Parathyroid adenoma (tissue), 2 donors: ENCODE measurements around the gene MLXIP.

Source experiments
- H2AFZ ChIP-seq: fragments of 300-600 bp; sonication (generic); one replicate; pipeline ENCODE4 v1.7.0; 2017; ENCODE audit warnings: antibody characterized with exemption, mild to moderate bottlenecking
- H3K27ac ChIP-seq: fragments of 300-600 bp; sonication (generic); one replicate; pipeline ENCODE4 v1.7.0; 2017
- H3K27me3 ChIP-seq: fragments of 300-600 bp; sonication (generic); one replicate; pipeline ENCODE4 v1.7.0; 2017; ENCODE audit warnings: low read length; ENCODE audit not compliant: control insufficient read depth, insufficient read depth
- H3K36me3 ChIP-seq: fragments of 300-600 bp; sonication (generic); one replicate; pipeline ENCODE4 v1.7.0; 2017; ENCODE audit warnings: low read length; ENCODE audit not compliant: control insufficient read depth, insufficient read depth
- H3K4me1 ChIP-seq: fragments of 300-600 bp; sonication (generic); one replicate; pipeline ENCODE4 v1.7.0; 2017; ENCODE audit warnings: control low read depth
- H3K4me2 ChIP-seq: fragments of 300-600 bp; sonication (generic); one replicate; pipeline ENCODE4 v1.7.0; 2017; ENCODE audit warnings: low read length
- H3K4me3 ChIP-seq: fragments of 300-600 bp; sonication (generic); one replicate; pipeline ENCODE4 v1.7.0; 2017; ENCODE audit warnings: low read depth, low read length
- H3K79me2 ChIP-seq: fragments of 300-600 bp; sonication (generic); one replicate; pipeline ENCODE4 v1.7.0; 2017; ENCODE audit warnings: control low read depth
- H3K9ac ChIP-seq: fragments of 300-600 bp; sonication (generic); one replicate; pipeline ENCODE4 v1.7.0; 2017; ENCODE audit warnings: mild to moderate bottlenecking
- H3K9me3 ChIP-seq: fragments of 300-600 bp; sonication (generic); one replicate; pipeline ENCODE4 v1.7.0; 2017; ENCODE audit warnings: low read length; ENCODE audit not compliant: control insufficient read depth
- TF ChIP-seq, protein P1 (sequence below): fragments of 300-600 bp; sonication (generic); IDR thresholded peaks from one replicate; pipeline ENCODE4 v1.7.0; 2017; ENCODE audit warnings: antibody characterized with exemption, mild to moderate bottlenecking
- donor health status: primary hyperparathyroidism.

MLXIP gene

DNA sequence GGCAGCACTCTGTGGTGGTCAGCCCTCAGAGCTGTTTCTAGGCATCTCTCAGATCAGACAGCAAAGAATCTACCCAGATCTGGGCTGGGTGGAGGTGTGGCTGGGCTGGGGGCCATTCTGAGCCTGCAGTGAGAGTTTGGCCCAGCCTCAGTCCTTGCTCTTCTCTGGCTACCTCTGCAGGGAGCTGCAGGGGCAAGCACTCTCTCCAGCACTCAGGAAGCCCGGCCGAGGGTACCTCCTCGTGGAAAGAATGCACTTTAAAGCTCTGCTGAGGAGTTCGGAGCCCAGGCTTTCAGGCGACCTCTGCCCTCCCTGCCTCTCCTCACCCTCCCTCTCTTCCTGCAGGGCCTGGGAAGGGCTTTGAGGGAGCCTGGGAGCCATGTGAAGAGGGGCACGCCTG is 64.3 kb downstream of the MLXIP start:
- peaks cover 2% of the 10 kb centered on the region for H3K79me2 ChIP-seq
- H3K4me2 ChIP-seq, result no peak overlapping the region
- no peaks in the 10 kb centered on the region for H3K9me3 ChIP-seq
- H2AFZ ChIP-seq, result no peak overlapping the region
- no peak overlapping the region for H3K27ac ChIP-seq
- no peak overlapping the region for H3K4me3 ChIP-seq
- H3K9ac ChIP-seq, result no peak overlapping the region
- TF ChIP-seq, protein P1, sequence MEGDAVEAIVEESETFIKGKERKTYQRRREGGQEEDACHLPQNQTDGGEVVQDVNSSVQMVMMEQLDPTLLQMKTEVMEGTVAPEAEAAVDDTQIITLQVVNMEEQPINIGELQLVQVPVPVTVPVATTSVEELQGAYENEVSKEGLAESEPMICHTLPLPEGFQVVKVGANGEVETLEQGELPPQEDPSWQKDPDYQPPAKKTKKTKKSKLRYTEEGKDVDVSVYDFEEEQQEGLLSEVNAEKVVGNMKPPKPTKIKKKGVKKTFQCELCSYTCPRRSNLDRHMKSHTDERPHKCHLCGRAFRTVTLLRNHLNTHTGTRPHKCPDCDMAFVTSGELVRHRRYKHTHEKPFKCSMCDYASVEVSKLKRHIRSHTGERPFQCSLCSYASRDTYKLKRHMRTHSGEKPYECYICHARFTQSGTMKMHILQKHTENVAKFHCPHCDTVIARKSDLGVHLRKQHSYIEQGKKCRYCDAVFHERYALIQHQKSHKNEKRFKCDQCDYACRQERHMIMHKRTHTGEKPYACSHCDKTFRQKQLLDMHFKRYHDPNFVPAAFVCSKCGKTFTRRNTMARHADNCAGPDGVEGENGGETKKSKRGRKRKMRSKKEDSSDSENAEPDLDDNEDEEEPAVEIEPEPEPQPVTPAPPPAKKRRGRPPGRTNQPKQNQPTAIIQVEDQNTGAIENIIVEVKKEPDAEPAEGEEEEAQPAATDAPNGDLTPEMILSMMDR, result no peak
- H3K27me3 ChIP-seq, result no peaks in the 10 kb centered on the region
- peaks cover 4% of the 10 kb centered on the region for H3K4me1 ChIP-seq
- H3K36me3 ChIP-seq, result no peaks in the 10 kb centered on the region

DNA sequence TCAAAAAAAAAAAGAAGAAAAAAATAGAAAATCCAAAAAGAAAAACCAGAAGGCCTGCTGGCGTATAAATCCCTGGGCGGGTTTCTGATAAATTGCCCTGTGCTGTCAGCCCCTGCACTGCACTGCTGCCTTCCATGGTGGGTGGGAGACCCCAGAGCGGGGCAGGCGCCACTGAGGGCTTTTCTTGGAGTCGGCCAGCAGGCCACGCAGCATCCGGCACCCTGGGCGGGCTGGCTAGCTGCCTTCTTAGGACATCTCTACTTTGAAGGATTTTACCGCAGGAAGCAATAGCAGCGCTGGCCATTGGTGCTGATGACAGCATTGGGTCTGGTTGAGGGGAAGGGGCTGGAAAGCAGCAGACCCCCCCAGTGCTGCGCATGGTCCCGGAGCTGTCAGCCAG is 66.3 kb downstream of the MLXIP start:
- Histone ChIP-seq H3K79me2 (peaks cover 2% of the 10 kb centered on the region), H3K9me3 (no peaks in the 10 kb centered on the region), H3K27me3 (no peaks in the 10 kb centered on the region), H3K4me1 (no peaks in the 10 kb centered on the region), H3K4me3 (no peak overlapping the region), H2AFZ (no peak overlapping the region), H3K36me3 (no peaks in the 10 kb centered on the region), H3K27ac (no peak overlapping the region), H3K4me2 (no peak overlapping the region), H3K9ac (no peak overlapping the region)
- TF ChIP-seq, protein P1, result no peak

DNA sequence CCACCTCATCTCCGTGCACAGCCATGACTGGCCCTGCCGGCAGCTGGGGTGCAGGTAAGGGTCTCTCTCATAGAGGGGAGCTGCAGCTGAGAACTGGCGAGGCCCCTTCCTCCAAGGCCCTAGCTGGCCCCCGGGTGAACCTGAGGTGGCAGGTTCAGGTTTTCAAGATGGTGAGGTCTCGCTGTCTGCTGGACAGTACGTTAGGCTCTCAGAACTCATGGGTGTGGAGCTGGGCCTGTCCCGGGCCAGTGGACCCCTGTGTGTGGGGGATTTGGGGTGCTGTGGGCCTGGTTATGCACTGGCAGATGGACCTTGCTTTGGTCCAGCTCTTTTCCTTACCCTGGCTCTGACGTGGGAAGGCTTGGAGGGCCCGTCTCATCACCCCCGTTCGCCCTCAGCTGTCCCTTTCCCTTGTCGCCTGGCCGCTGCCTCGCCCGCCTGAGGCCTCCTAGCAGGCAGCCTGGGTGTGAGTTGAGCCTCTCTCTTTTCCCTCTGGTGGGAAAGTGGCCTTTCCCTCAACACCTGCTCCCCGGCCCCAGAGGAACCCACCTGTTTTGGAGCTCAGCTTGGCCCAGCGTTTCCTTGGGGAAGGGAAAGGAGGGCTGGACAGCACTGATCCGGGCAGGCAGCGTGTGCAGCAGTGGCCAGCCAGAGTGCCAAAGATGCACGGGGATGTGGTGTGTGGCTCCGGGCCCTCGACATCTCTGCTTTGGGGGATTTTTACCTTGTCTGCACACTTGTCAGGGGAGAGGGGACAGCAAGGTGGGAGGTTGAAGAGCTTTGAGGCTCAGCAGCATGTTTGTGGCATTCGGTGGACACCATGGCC is 67.2 kb downstream of the MLXIP start:
- TF ChIP-seq, protein P1, result no peak
- Histone ChIP-seq H3K36me3 (no peaks in the 10 kb centered on the region), H3K79me2 (peaks cover 2% of the 10 kb centered on the region), H3K9ac (no peak overlapping the region), H3K27me3 (no peaks in the 10 kb centered on the region), H3K9me3 (no peaks in the 10 kb centered on the region), H2AFZ (no peak overlapping the region), H3K27ac (no peak overlapping the region), H3K4me1 (no peaks in the 10 kb centered on the region), H3K4me3 (no peak overlapping the region), H3K4me2 (no peak overlapping the region)

DNA sequence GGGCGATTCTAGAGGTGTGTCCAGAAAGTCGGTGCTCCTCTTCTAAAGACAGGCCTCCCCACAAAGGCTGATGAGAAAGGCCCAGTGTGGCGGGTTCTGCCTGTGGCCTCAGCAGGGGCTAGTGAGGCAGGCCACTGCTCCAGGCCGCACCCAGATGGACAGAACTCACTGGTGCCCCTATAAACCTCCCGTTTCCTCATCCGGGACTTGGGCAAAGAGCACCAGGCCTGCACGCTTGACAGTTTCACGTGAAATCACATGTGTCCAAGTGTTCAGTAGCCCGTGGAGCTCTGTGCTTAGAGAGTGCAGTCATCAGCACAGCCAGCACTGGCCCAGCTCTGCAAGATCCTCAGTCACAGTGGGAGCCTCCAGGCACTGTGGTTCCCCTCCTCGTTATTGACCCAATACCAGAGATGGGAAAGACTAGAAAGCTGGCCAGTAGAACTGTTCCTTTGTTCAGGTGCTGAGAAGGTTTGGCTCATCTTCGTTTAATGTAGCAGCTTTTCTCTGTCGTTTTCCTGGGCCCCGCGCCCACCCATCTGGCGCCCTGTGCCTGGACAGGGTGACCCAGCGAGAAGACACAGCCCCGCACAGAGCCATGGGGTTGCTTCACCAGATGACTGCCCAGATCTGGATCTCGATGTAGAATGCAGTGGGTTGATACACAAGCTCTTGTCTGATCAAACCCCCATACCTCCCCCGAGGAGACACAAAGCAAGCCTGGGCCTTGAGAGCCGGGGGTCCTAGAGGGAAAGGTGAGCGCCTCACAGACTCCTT is 69.1 kb downstream of the MLXIP start:
- Histone ChIP-seq H2AFZ (no peak overlapping the region), H3K9ac (no peak overlapping the region), H3K27ac (no peak overlapping the region), H3K36me3 (no peaks in the 10 kb centered on the region), H3K79me2 (no peaks in the 10 kb centered on the region), H3K9me3 (no peaks in the 10 kb centered on the region), H3K27me3 (no peaks in the 10 kb centered on the region), H3K4me2 (no peak overlapping the region), H3K4me1 (peaks cover 3% of the 10 kb centered on the region), H3K4me3 (no peak overlapping the region)
- TF ChIP-seq, protein P1, result no peak
